Astrocyte (in vitro differentiated cells and primary cell): ENCODE measurements around the gene SEC16B. TPM values are rescaled to one million over a fixed set of nuclear protein-coding genes. Genes with fewer than 3 reads are reported as not detected.

Source experiments
- DNase-seq: peaks from one replicate; pipeline ENCODE4 v3.0.0-alpha.2; 2010; ENCODE audit warnings: low read depth
- FAIRE-seq: peaks from 2 replicates; lab custom pipeline; 2011; peaks lifted over from hg19 to GRCh38; lab: Jason Lieb, UNC
- H2AFZ ChIP-seq: 2 replicates; pipeline ENCODE4 v1.6.0; 2012; ENCODE audit warnings: low read depth, low read length, inconsistent platforms
- H3K27ac ChIP-seq: 2 replicates; pipeline ENCODE4 v1.5.1; 2011; ENCODE audit warnings: low read depth, low read length, inconsistent platforms
- H3K27me3 ChIP-seq: 2 replicates; pipeline ENCODE4 v1.6.0; 2011; ENCODE audit warnings: low read length, inconsistent platforms; ENCODE audit not compliant: insufficient read depth
- H3K36me3 ChIP-seq: 2 replicates; pipeline ENCODE4 v1.5.1; 2011; ENCODE audit warnings: low read length, inconsistent platforms; ENCODE audit not compliant: insufficient read depth
- H3K4me1 ChIP-seq: 2 replicates; pipeline ENCODE4 v1.5.1; 2011; ENCODE audit warnings: low read length, inconsistent platforms; ENCODE audit not compliant: insufficient read depth
- H3K4me2 ChIP-seq: 2 replicates; pipeline ENCODE4 v1.6.0; 2012; ENCODE audit warnings: low read length, inconsistent platforms
- H3K4me3 ChIP-seq: 2 replicates; pipeline ENCODE4 v1.5.1; 2011; ENCODE audit warnings: low read depth, mild to moderate bottlenecking, low read length, inconsistent platforms; ENCODE audit not compliant: insufficient read depth
- H3K79me2 ChIP-seq: 2 replicates; pipeline ENCODE4 v1.6.0; 2012; ENCODE audit warnings: mild to moderate bottlenecking, low read length, inconsistent platforms; ENCODE audit not compliant: insufficient read depth
- H3K9ac ChIP-seq: 2 replicates; pipeline ENCODE4 v1.6.0; 2012; ENCODE audit warnings: mild to moderate bottlenecking, low read length, inconsistent platforms
- H3K9me3 ChIP-seq: 2 replicates; pipeline ENCODE4 v1.5.1; 2012; ENCODE audit warnings: low read depth, mild to moderate bottlenecking, low read length, inconsistent platforms; ENCODE audit not compliant: insufficient read depth
- H4K20me1 ChIP-seq: 2 replicates; pipeline ENCODE4 v1.6.0; 2012; ENCODE audit warnings: low read length, inconsistent platforms; ENCODE audit not compliant: insufficient read depth
- H3K27ac Mint-ChIP-seq: one replicate; pipeline ENCODE4 v1.8.0; 2021; ENCODE audit warnings: mild to moderate bottlenecking, mixed read lengths; ENCODE audit not compliant: unreplicated experiment
- H3K27me3 Mint-ChIP-seq: one replicate; pipeline ENCODE4 v1.8.0; 2021; ENCODE audit warnings: low read depth, mixed read lengths; ENCODE audit not compliant: unreplicated experiment
- H3K36me3 Mint-ChIP-seq: one replicate; pipeline ENCODE4 v1.8.0; 2021; ENCODE audit warnings: low read depth, mixed read lengths; ENCODE audit not compliant: unreplicated experiment
- H3K4me1 Mint-ChIP-seq: one replicate; pipeline ENCODE4 v1.8.0; 2021; ENCODE audit warnings: low read depth, mixed read lengths; ENCODE audit not compliant: unreplicated experiment
- H3K4me3 Mint-ChIP-seq: one replicate; pipeline ENCODE4 v1.8.0; 2021; ENCODE audit warnings: mild to moderate bottlenecking, moderate library complexity, mixed read lengths; ENCODE audit not compliant: unreplicated experiment
- H3K9me3 Mint-ChIP-seq: one replicate; pipeline ENCODE4 v1.8.0; 2021; ENCODE audit warnings: mild to moderate bottlenecking, mixed read lengths; ENCODE audit not compliant: unreplicated experiment
- CTCF ChIP-seq: IDR thresholded peaks from 2 replicates; pipeline ENCODE4 v1.5.1; 2011; ENCODE audit warnings: low read depth, mild to moderate bottlenecking, inconsistent platforms, low read length, moderate library complexity; ENCODE audit not compliant: insufficient read depth
- EZH2 ChIP-seq: IDR thresholded peaks from 2 replicates; pipeline ENCODE4 v1.6.1; 2012; ENCODE audit warnings: mild to moderate bottlenecking, low read length, inconsistent platforms; ENCODE audit not compliant: insufficient read depth
- total RNA-seq: library from RNA; stranded (reverse); gene quantifications from 2 replicates; pipeline ENCODE4 v1.2.1, GENCODE V29; 2021

The SEC16B gene
- total RNA-seq, 1 donor from 2014 or later: 3.0 TPM

GRCh38 chr1:177952249-177952648, 17.6 kb downstream of the SEC16B start:
- Mint-ChIP-seq H3K9me3 (no peaks in the 10 kb centered on the region), H3K27ac (no peak overlapping the region), H3K27me3 (no peaks in the 10 kb centered on the region), H3K4me3 (no peak overlapping the region), H3K36me3 (peaks cover 1% of the 10 kb centered on the region), H3K4me1 (no peaks in the 10 kb centered on the region)
- Histone ChIP-seq H3K9ac (no peak overlapping the region), H3K9me3 (no peaks in the 10 kb centered on the region), H3K27ac (no peak overlapping the region), H3K27me3 (no peaks in the 10 kb centered on the region), H2AFZ (no peak overlapping the region), H3K4me3 (no peak overlapping the region), H3K36me3 (peaks cover 3% of the 10 kb centered on the region), H3K79me2 (no peaks in the 10 kb centered on the region), H3K4me2 (no peak overlapping the region), H3K4me1 (no peaks in the 10 kb centered on the region), H4K20me1 (no peaks in the 10 kb centered on the region)
- no peak for TF ChIP-seq CTCF
- TF ChIP-seq EZH2: no peak
- no peak for FAIRE-seq
- DNase-seq: no peak

GRCh38 chr1:177950506-177950905, 19.4 kb downstream of the SEC16B start:
- Histone ChIP-seq H3K79me2 (no peaks in the 10 kb centered on the region), H3K36me3 (no peaks in the 10 kb centered on the region), H3K4me1 (no peaks in the 10 kb centered on the region), H3K9ac (no peak overlapping the region), H3K9me3 (no peaks in the 10 kb centered on the region), H3K4me2 (no peak overlapping the region), H3K27ac (no peak overlapping the region), H2AFZ (no peak overlapping the region), H4K20me1 (no peaks in the 10 kb centered on the region), H3K27me3 (no peaks in the 10 kb centered on the region), H3K4me3 (no peak overlapping the region)
- peaks cover 6% of the 10 kb centered on the region for H3K4me1 Mint-ChIP-seq
- no peak overlapping the region for H3K27ac Mint-ChIP-seq
- no peak for TF ChIP-seq CTCF
- TF ChIP-seq EZH2: no peak
- no peak overlapping the region for H3K4me3 Mint-ChIP-seq
- DNase-seq (no peak), FAIRE-seq (no peak)
- no peaks in the 10 kb centered on the region for H3K36me3 Mint-ChIP-seq
- no peaks in the 10 kb centered on the region for H3K9me3 Mint-ChIP-seq
- H3K27me3 Mint-ChIP-seq: no peaks in the 10 kb centered on the region

GRCh38 chr1:177948336-177948972, 21.4 kb downstream of the SEC16B start:
- Histone ChIP-seq H3K4me1 (no peaks in the 10 kb centered on the region), H3K27me3 (no peaks in the 10 kb centered on the region), H2AFZ (no peak overlapping the region), H4K20me1 (no peaks in the 10 kb centered on the region), H3K36me3 (no peaks in the 10 kb centered on the region), H3K79me2 (no peaks in the 10 kb centered on the region), H3K27ac (no peak overlapping the region), H3K9ac (no peak overlapping the region), H3K4me3 (no peak overlapping the region), H3K4me2 (no peak overlapping the region), H3K9me3 (no peaks in the 10 kb centered on the region)
- Mint-ChIP-seq H3K4me1 (peaks cover 6% of the 10 kb centered on the region), H3K9me3 (no peaks in the 10 kb centered on the region), H3K27me3 (peaks cover 14% of the 10 kb centered on the region), H3K4me3 (no peak overlapping the region), H3K36me3 (no peaks in the 10 kb centered on the region), H3K27ac (no peak overlapping the region)
- peak; percentile 37 for DNase-seq
- TF ChIP-seq EZH2 (no peak), CTCF (peak; percentile 100)
- peak; percentile 88 for FAIRE-seq
